Omental fat pad (tissue), 4 donors: ENCODE measurements around the gene WSB1. TPM values are rescaled to one million over a fixed set of nuclear protein-coding genes. Genes with fewer than 3 reads are reported as not detected.

Source experiments
- ATAC-seq: fragments of 150-250 bp; one replicate; pipeline ENCODE4 v1.9.1; 2016; ENCODE audit warnings: mild to moderate bottlenecking, moderate library complexity; ENCODE audit not compliant: low FRiP score
- DNase-seq: peaks from one replicate; pipeline ENCODE4 v3.0.0-alpha.2; 2019; ENCODE audit warnings: low spot score
- total RNA-seq, 4 donors: library from RNA; depleted of rRNA; stranded (reverse); fragments of >200 nt; gene quantifications; one replicate each; pipeline ENCODE4 v1.1.0, GENCODE V29; 2016
- TF ChIP-seq, protein P1 (sequence below), 3 donors: fragments of 450-650 bp; IDR thresholded peaks; one replicate each; pipeline ENCODE4 v1.5.1; 2016 to 2017; ENCODE audit warnings: antibody characterized with exemption in 3 of 3, mild to moderate bottlenecking in 3 of 3, moderate library complexity in 2 of 3

Gene WSB1
- total RNA-seq, 4 donors from 2014 or later: 136 to 217 (median 175) TPM

GRCh38 chr17:27356091-27356705 is 62.3 kb downstream of the WSB1 start:
- DNase-seq: no peak
- TF ChIP-seq, protein P1, sequence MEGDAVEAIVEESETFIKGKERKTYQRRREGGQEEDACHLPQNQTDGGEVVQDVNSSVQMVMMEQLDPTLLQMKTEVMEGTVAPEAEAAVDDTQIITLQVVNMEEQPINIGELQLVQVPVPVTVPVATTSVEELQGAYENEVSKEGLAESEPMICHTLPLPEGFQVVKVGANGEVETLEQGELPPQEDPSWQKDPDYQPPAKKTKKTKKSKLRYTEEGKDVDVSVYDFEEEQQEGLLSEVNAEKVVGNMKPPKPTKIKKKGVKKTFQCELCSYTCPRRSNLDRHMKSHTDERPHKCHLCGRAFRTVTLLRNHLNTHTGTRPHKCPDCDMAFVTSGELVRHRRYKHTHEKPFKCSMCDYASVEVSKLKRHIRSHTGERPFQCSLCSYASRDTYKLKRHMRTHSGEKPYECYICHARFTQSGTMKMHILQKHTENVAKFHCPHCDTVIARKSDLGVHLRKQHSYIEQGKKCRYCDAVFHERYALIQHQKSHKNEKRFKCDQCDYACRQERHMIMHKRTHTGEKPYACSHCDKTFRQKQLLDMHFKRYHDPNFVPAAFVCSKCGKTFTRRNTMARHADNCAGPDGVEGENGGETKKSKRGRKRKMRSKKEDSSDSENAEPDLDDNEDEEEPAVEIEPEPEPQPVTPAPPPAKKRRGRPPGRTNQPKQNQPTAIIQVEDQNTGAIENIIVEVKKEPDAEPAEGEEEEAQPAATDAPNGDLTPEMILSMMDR (IDR thresholded peaks at IDR 0.05): no peak
- ATAC-seq: no peak

DNA sequence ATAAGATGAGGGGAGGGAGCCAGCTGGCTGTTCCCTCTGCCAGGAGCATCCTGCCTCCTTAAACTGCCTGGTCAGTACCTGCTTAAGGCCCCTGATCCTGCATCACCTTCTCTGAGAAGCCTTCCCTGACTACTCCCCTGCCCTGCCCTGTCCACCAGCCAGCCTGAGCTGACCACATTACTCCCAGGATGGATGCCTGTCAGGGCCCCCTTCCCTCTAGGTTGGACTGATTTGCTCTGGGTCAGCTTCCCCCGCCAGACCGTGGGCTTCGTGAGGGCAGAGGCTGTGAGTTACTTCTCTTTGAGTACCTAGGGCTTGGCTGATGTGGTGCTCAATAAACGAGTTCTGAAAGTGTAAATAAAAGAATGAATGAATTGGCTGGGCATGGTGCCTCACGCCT is 63.3 kb downstream of the WSB1 start:
- TF ChIP-seq, protein P1 (IDR thresholded peaks at IDR 0.05): no peak
- DNase-seq: no peak
- no peak for ATAC-seq

DNA sequence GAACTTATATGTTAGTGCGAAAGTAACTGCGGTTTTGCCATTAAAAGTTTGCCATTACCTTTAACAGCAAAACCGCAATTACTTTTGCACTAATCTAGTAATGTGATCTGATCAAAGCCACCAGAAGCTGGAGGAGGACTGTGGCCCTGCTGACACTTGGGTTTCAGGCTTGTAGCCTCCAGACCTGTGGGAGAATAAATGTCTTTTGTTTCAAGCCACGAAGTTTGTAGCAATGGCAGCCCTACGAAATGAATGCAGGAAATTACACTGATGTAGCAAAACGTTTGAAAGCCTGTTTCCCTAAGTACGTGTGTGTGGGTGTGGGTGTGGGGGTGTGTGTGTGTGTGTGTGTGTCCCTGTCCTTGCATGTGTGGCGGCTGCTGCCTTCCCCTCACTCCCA is 66.6 kb downstream of the WSB1 start:
- no peak for ATAC-seq
- DNase-seq: no peak
- TF ChIP-seq, protein P1 (IDR thresholded peaks at IDR 0.05): no peak

DNA sequence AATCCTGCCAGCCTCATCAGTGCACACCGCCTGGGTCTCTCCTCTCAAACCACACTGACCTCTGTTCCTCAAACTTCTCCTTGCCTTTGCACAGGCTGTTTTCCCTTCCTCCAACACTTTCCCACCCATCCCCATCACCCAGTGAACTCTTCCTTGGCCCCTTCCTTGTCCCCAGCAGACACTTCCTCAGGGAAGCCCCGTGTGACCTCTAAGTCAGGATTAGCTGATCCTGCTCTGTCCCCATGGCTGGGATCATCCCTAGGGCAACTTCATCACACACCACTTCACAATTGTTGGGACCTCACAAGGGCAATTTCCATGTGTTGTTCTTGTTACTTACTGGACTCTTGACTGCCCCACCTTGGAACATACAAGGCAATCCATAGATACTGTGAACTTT is 67.8 kb downstream of the WSB1 start:
- ATAC-seq: no peak
- DNase-seq: no peak
- TF ChIP-seq, protein P1 (IDR thresholded peaks at IDR 0.05): no peak

GRCh38 chr17:27362503-27362902 is 68.6 kb downstream of the WSB1 start:
- DNase-seq (no peak), ATAC-seq (no peak)
- TF ChIP-seq, protein P1 (IDR thresholded peaks at IDR 0.05): no peak

DNA sequence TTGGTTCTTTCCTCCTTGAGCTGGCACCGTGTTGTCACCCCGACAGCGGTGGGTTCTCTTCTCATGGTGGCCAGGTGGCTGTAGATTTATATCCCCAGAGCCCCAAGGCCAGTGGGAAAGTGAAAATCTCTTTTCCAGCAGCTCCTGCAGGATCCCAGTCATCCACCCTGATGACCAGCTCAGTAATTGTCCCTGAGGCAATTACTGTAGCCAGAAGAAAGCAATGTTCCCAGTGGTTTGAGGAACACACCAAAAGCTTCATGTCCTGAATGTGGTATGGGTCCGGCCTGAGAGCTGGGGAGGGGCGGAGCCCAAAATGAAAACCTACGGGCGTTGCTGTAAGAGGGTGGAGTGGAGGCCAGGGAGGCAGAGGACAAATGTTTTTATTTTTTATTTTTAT is 69.0 kb downstream of the WSB1 start:
- TF ChIP-seq, protein P1 (IDR thresholded peaks at IDR 0.05): no peak
- no peak for ATAC-seq
- no peak for DNase-seq

GRCh38 chr17:27363326-27363725 is 69.4 kb downstream of the WSB1 start:
- ATAC-seq: no peak
- TF ChIP-seq, protein P1 (IDR thresholded peaks at IDR 0.05): no peak
- DNase-seq: no peak
